T1000 (cell line): ENCODE data around the gene MCAM.

Experiments
- DNase-seq: peaks from one replicate; lab custom pipeline; 2025; ENCODE audit warnings: mixed read lengths; lab: John Stamatoyannopoulos, UW

The MCAM gene

DNA sequence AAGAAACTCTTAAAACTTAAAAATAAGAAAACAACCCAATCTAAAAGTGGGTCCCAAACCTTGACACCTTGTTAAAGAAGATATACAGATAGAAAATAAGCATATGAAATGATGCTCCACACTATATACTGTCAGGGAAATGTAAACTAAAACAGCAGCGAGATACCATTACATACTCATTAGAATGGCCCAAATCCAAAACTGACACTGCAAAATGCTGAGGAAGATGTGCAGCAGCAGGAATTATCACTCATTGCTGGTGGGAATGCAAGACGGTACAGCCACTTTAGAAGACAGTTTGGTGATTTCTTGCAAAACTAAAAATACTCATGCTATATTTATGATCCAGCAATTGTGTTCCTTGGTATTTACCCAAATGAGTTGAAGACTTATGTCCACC is 12.4 kb upstream of the MCAM start:
- DNase-seq, result no peak

DNA sequence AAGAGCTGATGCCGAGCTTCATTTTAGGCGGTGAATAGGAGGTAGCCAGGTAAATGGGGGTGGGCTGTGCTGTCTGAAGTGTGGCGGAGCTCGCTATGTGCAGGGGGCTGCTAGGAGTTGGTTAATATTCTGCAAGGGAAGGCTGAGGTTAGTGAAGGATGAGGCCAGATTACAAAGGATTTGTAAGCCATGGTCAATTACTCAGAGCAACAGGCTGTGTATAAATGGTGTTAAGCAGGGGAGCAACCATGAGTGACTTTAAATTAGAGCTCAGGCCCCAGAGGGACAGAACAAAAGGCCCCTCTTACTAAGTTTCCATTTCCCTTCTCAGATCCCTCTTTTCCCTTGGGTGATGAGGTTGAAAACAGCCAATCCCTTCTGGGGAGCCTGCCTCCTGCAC is 7.3 kb upstream of the MCAM start:
- no peak for DNase-seq

DNA sequence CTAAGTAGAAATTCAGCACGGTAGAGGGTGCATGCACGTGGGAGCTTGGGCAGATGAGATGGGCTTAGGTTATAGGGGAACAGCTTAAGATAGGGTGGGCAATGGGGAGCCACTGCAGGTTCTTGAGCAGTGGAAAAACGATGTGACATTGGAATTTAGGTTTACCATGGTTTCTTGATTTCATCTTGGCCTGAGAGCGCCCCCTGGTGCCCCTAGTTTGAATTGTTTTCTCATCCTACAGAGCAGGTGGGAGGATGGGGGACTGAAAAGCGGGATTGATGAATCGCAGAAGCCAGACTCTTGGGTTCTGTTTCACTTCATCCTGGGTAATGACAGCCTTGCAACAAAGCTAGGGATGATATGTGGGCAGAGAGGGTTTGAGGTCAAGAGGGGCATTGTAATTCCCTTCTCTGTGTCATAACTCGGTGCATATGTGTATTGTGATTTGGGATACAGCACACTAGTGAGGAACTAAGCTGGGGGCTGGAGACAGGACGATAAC is 6.7 kb upstream of the MCAM start:
- peak; percentile 27 for DNase-seq

DNA sequence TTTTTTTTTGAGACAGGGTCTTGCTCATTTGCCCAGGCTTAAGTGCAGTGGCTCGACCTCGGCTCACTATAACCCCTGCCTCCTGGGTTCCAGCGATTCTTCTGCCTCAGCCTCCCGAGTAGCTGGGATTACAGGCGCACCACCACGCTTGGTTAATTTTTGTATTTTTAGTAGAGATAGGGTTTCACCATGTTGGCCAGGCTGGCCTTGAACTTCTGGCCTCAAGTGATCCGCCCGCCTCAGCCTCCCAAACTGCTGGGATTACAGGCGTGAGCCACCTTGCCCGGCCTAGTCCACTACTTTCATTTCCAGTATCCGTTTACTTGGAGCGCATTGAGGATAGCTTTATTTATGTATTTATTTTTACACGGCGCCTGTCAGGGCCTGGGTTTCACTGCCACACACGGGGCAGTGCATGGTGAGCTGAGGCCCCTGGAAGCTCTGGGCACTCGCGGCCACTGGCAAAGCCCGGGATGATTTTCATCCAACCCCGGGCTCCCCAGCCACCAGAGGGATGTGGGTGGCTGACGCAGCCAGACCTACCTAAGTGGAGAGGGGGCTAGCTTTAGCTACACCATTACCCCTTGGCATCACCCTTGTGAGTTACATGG is 6.1 kb upstream of the MCAM start:
- no peak for DNase-seq

DNA sequence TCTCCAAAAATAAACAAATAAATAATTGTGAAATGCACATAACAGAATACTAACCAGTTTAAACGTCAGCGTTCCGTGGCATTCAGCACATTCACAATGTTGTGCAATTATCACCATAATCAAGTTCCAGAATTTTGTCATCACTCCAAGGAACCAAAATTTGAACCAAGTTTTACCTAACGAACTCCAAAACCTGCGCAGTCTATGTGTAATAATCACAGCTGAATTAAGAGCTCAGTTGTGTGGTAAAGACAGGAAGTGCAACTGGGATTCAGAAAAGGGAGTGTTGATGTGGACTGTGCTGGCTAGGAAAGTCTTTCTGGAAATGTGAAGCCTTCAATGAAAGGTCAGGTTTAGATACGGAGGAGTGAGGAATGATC is 5.4 kb upstream of the MCAM start:
- no peak for DNase-seq

DNA sequence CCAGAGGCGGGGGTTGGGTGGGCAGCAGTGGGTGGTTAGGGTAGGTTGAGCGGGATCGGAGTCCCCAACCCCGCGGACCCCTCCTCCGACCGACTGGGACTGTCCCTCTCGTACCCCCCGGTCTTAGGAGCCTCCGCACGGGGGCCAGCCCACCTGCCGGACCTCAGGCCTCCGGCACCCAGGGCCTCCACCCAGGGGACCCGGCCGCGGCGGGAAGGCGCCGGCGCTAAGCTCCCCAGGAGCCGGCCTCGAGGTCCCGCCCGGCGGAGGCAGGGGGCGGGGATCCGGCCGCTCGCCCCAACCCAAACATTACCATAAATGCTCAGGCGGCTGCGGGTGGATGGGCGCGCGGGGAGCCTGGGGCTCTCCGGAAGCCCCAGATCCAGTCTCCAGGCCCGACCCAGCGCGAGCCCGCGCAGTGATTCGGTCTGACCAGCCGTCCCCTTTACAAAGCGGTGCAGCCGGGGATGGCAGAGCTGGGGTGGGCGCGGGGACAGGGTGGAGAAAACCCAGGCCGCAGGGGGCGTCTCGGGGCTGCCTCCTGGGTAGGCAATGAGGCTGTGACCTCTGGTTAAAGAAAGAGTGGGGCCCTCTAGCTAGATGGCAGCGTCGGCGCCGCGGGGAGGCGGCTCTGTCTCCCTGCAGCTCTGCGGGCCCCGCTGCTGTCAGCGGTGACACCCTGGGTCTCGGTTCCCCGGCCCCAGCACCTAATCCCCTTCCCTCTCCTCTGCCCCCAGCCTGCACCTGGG is 4.0 kb upstream of the MCAM start:
- no peak for DNase-seq

DNA sequence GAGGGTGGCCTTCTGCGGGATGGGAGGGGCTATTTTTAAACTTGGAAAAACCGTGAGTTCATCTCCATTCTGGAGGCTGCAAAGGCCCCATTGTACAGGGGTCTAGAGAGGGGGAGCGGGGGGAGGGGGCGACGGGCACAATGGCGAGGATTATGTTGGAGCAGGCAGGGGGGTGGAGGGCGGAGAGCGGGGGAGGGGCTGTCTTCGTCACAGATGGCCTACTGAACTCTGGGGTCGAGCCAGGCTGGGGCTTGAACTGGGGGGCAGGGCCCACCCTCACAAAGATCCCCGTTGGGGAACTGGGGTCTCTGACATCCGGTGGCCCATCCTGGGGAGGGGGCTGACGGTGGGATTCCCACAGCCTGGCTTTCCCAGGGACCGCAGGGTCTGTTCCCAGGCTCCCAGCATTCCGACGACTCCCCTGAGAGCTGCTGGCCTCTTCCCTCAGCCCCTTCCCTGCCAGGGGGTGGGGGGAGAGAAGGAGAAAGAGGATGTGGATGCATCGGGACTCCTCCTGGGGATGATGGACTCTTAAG is 3.4 kb upstream of the MCAM start:
- DNase-seq, result no peak

DNA sequence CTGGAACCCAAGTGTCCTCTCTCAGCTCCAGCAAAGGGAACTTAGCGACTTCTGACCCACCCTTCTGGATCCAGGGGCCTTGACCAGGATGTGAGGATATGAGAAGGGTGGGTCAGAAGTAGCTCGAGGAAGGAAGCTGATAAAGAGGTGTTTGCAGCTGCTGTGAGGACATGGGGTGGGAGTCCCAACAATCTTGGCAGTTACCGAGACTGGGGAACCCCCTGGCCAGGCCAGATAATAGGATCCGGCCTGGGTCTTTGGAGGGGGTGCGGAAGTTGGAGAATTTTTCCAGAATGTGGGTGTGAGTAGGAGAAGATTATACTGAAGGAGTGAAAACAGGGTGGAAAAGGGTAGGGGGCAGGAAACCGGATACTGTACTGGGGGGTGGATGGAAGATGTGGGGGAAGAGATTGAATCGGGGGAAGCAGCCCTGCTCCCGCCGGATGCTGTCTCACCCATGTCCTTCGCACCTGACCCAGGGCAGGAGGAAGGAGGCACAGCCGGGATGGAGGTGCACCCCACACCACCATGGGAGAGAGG is 2.8 kb upstream of the MCAM start:
- DNase-seq, result no peak

DNA sequence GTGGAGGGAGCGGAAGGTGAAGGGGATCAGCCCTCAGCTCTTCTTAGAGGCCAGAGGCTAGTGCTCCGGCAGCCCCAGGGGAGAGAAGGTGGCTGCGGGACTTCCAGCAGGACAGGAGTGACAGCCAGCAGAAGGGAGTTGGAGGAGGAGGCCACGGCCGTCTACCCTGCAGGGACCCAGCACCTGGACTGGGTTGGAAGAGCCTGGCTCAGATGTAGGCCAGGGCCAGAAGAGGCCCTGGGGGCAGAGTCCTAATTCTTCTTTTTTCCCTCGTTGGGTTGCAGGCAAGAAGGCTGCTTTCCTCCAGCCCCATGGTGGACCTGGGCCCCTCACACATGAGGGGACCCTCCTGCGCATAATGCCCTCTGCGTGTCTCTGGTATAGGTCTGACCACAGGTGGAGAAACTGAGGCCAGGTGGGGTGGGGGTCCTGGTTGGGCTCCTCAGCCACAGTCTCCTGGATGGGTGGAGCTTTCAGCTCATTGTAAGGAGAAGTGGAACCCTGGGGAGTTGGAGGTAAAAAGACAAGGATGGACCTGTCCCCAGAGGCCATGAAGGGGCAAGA is 2.3 kb upstream of the MCAM start:
- no peak for DNase-seq

DNA sequence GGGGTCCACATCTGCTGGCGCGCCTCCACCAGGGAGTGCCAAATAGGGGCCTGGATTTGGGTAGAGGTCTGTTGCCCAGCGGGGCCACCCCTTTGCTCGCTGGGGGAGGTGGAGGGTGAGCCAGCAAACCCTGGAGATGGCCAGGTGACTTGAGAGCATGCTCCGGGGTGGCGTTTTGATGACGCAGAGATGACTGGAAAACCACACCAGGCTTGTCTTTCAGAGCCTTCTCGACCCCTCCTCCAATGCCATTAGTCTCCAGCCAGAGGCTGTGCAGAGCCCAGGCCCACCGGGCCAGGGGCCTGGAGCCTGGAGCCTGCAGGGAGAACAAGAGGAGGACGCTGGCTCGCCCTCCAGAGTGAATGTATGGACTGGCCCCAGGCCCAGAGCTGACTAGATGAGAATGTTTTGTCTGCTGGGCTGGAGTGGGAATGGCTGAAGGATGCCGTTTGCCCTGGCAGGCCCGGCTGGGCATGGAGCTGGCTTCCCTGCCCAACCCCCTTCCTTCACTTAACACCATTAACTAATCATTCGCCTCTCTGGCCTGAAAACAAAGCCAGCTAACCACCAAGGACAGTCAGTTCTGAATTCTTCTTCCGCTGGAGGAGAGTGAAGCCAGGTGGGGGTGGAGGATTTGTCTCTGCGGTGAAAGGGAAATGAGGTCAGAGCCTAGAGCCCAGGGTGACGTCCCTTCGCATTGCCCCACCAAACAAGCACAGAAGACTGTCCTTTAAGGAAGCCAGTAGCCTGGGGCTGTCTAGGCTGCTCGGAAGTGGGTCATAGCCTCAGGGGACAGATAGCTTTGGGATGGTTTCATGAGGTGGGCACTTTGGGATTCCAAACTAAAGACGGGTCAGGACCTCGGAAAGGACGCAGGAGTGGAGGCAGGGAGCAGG is 1.6 kb upstream of the MCAM start:
- DNase-seq, result peak; percentile 29

DNA sequence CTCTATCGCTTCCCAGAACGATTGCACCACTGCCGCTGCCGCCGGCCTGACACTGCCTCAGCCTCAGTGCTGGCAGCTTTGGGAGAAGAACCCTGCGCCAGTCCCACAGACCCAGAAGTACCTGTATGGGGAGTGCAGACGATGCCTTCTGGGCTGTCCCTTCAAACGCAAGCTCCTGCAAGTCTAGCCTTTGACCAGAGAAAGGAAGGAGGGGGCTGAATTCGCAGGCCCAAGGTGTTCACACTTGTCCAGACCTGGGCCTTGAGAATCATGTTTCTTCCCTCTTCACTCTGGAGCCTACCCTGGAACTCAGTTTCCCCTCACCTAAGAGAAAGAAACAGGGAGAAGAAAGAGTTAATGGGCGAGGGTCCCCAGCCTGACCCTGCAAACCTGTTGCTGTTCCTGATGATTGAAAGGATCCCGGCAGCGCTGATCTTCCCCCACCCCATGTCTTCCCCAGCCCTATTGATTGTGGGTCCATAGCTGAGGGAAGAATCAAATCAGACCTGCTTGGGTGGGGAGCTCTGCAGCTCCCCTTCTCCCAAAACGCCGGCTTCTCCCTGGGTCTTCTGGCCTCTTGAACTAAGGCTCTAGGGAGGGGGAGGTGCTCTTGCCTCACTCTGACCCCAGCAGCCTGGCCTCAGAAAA is 786 bp upstream of the MCAM start:
- DNase-seq, result no peak

DNA sequence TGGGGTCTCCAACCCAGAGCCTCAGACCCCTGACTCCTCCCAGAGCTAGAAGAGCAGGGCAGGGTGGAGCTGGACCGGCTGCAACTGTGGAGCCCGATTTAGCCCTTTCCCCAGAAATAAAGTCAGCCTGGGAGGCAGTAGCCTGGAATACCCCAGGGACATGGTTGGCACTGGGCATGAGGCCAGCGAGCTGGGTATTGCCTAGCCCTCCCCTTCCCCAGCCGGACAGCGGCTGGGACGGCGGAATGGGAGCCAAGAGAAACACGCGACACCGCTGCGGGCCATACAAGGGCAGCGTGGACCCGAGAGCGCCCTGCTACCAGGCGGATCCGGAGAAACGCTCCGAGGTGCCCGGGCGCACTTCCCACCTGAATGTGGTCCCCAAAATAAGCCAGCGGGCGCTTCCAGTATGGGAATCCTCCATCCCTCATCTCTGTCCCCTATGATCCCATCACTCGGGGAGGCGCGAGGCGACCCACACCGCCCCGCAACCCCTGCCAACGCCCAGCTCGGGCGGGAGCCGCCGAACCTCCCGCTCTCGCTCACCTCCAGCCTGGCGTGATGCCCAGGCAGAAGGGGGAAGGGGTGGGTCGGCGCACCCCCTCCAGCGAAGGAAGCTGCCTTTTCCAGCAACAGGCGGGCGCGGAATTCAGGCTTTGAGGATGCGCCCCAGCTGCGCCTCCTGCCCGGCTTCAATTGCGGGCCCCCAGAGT is 758 bp downstream of the MCAM start:
- no peak for DNase-seq

DNA sequence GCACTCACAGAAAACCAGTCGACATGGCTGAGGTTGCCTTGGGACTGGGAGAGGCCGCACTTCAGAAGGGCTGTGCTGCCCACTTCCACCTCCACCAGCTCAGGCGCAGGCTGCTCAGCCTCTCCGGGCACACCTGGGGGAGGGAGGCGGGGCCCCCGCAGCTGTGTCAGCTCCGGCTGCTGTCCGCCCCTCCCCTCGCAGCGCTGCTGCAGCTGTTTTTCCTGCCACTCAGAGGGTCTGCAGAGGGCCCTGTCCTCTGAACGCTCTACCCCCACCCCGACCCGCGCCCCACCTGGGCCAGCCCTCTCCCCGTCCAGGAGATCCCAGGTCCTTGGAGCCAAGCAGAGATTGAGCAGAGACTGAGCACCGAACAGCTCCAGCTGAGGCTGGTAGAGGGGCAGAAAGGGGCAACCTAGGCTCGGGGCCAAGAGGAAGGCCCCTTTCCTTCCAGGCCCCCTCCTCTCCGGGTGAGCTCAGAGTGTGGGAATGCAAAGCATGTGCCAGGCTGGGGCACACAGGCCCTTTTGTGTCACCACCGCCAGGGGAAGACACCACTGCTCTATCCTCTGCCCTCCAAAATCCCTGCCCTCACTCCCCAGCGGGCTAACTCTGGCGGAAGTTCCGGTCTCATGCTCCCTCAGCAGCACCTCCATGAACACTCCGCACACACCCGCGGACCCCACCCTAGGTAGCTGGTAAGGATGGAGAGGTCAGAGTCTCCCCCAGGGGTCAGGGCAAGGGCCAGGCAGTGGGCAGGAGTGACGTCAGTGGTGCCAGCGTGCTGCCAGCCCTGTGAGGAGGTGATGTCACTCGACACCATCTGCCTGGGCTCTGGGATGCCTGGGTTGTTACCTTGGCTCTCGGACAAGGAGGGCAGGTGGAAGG is 1.6 kb downstream of the MCAM start:
- DNase-seq, result peak; percentile 24

DNA sequence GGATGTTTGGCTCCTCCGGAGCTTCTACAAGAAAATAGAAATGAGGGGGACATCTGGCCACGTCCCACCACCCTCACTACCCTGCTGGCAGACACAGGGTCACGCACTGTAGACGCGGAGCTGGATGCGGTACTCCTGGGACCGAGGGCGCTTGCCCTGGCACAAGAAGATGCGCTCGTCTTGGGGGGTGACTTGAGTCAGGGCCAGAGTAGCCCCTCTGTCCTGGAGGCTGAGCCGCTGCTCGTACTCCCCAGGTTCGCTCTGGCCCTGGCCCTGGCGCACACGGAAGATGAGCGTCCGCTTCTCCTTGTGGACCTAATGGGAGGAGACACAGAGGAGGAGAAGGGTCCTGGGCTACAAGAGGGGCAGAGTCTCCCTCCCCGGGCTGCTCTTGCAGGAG is 2.2 kb downstream of the MCAM start:
- no peak for DNase-seq

DNA sequence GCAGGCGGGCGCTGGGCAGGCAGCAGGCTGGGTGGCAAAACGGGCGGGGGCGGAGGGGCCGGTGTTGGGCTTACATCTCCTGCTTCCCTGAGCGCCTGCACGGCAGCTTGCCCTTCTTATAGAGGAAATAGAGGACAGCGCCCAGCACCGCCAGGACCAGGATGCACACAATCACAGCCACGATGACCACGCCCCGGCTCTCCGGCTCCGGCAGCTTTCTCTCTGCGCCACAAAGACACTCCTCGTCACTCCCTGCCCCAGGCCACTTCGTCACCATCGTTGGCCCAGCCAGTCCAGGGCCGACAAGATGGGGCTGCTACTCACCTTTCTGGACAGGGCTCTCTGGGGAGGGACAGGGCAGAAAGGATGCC is 6.3 kb downstream of the MCAM start:
- no peak for DNase-seq

DNA sequence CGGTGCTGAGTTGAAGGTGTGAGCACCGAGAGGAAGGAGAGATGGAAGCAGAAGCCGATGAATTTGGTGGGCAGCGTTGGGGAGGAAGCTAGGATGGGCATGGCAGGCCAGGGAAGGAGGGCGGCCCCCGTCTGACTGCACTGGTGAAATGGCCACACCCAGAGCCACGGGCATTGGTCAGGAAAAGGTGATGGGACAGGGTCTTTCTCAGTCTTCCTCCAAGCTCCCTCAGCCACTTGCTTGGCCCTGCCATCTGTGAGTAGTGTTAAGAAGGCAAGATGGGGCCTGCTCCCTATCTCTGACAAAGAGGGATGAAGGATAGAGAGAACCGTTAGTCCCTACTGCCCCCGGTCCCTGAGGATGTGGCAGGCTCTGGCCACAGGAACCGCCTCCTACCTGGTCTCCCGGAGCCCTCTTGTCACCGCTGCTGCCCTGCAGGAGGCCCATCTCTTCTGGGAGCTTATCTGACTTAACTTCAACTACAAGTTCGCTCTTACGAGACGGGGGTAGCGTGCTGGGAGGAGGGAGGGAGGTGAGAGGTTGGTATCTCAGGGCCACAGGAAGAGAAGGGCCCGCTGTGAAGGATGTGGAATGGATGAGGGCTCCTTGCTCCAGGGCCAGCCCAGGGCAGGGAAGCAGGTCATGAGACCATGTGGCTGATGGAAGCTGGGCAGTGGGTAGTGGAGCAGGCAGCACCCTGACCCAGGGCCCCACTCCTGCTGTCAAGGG is 6.8 kb downstream of the MCAM start:
- DNase-seq, result no peak

DNA sequence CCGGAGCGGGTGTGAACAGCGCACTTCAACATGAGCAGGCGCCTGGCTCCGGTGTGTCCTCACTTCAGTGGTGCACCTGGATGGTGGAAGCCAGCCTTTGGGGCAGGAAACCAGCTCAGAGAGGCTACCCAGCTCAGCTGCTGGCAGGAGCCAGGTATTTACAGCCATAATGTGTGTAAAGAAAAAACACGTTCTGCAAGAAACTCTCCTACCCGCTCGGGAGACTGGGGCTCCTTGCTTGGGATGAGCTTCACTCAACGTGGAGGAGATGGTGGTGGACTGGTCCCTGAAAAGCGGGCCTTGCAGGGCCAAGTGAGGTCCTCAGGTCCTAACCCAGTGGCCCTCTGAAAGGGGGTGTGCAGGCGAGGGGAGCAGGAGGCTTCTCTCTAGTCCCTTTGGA is 7.5 kb downstream of the MCAM start:
- no peak for DNase-seq

DNA sequence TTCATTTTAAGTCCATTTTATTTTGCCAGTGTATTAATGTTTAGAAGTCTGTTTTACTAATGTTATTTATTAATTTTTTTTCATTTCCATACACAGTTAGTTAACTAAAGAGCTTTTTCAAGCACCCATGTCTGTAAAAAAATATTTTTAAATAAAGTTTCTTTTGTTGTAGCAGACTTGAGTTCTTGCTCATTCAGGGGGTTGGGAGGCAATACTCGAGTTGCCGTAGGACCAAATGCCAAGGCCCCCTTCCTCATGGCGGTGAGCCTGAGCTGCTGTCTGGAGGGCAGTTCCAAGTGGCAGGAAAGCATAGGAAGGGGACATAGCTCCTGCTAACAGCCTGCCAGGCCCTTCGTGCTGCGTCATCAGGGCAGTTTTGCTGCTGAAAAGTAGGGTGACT is 9.0 kb downstream of the MCAM start:
- no peak for DNase-seq

DNA sequence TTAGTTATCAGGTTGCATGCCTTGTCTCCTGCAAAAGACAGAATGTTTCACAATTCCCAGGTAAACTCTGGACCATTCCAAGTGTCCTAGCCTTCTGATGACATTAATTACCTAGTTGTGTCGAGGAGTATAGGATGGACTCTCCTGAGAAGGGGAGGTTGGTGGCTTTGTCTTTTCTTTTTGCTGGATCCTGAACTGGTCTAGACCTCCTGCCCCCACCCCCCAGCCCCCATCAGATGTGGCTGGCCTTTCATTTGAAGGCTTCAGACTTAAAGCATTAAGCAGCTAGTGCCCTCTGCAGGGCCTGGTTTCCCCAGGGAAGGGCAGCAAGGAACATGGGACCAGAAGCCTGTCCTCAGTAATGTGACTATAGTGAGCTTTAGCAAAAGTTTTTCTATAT is 9.7 kb downstream of the MCAM start:
- no peak for DNase-seq
